H1 (cell line): Measurements from ENCODE around the gene TSPEAR.

Source experiments
- CREB1 ChIP-seq: IDR thresholded peaks from 2 replicates; pipeline ENCODE4 v1.6.1; 2012; ENCODE audit warnings: inconsistent platforms
- EZH2 ChIP-seq: fragments of 200-600 bp; sonication (generic); IDR thresholded peaks from 2 replicates; pipeline ENCODE4 v1.7.1; 2012; ENCODE audit warnings: low read depth, mild to moderate bottlenecking, moderate library complexity, low read length, inconsistent platforms; ENCODE audit not compliant: severe bottlenecking
- POLR2AphosphoS5 ChIP-seq: IDR thresholded peaks from 2 replicates; pipeline ENCODE4 v1.6.1; 2011; ENCODE audit warnings: low read depth, low read length
- SIN3A ChIP-seq, 2 experiments: IDR thresholded peaks in 1 of 2; conservative IDR thresholded peaks in 1 of 2; 2 replicates each; pipeline ENCODE4 v1.6.1; 2011 to 2012; ENCODE audit warnings: low read length in 2 of 2, improper control_type of control experiment in 1 of 2, low read depth in 1 of 2, mild to moderate bottlenecking in 1 of 2
- SP1 ChIP-seq: IDR thresholded peaks from 2 replicates; pipeline ENCODE4 v1.6.1; 2011; ENCODE audit warnings: low read depth, low read length

DNA sequence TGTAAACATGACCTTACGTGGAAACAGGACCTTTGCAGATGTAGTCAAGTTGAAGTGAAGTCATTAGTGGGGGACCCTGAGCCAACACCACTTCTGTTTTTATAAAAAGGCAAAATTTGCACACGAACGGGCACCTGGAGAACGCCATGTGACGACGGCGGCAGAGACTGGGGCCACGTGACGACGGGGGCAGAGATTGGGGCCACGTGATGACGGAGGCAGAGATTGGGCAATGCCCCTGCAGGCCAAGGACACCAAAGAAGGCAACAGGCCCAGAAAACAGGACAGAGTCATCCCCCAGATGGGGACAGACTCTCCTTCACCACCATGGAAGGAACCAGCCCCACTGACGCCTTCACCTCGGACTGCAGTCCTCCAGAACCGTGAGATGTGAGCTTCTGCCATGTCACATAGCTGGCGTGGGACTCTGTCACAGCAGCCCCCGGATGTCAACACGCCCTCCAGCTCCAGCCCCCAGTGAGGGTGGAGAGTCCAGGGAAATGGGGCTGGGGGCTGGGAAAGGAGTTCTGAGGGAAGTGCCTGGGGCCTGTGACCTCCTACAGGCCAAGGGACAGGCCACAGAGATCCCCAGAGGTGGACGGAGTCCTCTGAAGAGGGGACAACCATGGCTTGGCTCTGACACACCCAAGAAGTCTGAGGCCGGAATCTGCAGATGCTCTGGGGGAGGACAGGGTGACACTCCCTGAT, 61.0 kb downstream of the TSPEAR start:
- TF ChIP-seq SIN3A (conservative IDR thresholded peaks at IDR 0.05 in 1 of 2, IDR thresholded peaks at IDR 0.05 in 1 of 2; ENCODE audit: low read depth in 1 of 2, low read length in 2 of 2) (no peak), EZH2 (no peak), CREB1 (no peak), SP1 (no peak), POLR2AphosphoS5 (no peak)
